Ishikawa (cell line): Measurements from ENCODE around the gene MYOF.

Source experiments
- RAD21 ChIP-seq: IDR thresholded peaks from 2 replicates; pipeline ENCODE4 v1.6.1; 2012; ENCODE audit warnings: low read depth
- TF ChIP-seq, protein P1 (sequence below): IDR thresholded peaks from 2 replicates; pipeline ENCODE4 v1.6.1; 2012
- TF ChIP-seq, protein P2 (sequence below): IDR thresholded peaks from 2 replicates; pipeline ENCODE4 v1.6.1; 2012; ENCODE audit warnings: low read depth, mild to moderate bottlenecking

- TF ChIP-seq RAD21 = no peak
- TF ChIP-seq, protein P1, sequence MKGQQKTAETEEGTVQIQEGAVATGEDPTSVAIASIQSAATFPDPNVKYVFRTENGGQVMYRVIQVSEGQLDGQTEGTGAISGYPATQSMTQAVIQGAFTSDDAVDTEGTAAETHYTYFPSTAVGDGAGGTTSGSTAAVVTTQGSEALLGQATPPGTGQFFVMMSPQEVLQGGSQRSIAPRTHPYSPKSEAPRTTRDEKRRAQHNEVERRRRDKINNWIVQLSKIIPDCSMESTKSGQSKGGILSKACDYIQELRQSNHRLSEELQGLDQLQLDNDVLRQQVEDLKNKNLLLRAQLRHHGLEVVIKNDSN = no peak
- TF ChIP-seq, protein P2, sequence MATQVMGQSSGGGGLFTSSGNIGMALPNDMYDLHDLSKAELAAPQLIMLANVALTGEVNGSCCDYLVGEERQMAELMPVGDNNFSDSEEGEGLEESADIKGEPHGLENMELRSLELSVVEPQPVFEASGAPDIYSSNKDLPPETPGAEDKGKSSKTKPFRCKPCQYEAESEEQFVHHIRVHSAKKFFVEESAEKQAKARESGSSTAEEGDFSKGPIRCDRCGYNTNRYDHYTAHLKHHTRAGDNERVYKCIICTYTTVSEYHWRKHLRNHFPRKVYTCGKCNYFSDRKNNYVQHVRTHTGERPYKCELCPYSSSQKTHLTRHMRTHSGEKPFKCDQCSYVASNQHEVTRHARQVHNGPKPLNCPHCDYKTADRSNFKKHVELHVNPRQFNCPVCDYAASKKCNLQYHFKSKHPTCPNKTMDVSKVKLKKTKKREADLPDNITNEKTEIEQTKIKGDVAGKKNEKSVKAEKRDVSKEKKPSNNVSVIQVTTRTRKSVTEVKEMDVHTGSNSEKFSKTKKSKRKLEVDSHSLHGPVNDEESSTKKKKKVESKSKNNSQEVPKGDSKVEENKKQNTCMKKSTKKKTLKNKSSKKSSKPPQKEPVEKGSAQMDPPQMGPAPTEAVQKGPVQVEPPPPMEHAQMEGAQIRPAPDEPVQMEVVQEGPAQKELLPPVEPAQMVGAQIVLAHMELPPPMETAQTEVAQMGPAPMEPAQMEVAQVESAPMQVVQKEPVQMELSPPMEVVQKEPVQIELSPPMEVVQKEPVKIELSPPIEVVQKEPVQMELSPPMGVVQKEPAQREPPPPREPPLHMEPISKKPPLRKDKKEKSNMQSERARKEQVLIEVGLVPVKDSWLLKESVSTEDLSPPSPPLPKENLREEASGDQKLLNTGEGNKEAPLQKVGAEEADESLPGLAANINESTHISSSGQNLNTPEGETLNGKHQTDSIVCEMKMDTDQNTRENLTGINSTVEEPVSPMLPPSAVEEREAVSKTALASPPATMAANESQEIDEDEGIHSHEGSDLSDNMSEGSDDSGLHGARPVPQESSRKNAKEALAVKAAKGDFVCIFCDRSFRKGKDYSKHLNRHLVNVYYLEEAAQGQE = no peak
These were observed 212.9 kb downstream of the MYOF start for GRCh38 chr10:93269281-93269680.
